ENCODE data around the gene ARMH4.
A peak's percentile ranks its signal among the peaks of the same experiment; 100 is the strongest.

Gene ARMH4, protein sequence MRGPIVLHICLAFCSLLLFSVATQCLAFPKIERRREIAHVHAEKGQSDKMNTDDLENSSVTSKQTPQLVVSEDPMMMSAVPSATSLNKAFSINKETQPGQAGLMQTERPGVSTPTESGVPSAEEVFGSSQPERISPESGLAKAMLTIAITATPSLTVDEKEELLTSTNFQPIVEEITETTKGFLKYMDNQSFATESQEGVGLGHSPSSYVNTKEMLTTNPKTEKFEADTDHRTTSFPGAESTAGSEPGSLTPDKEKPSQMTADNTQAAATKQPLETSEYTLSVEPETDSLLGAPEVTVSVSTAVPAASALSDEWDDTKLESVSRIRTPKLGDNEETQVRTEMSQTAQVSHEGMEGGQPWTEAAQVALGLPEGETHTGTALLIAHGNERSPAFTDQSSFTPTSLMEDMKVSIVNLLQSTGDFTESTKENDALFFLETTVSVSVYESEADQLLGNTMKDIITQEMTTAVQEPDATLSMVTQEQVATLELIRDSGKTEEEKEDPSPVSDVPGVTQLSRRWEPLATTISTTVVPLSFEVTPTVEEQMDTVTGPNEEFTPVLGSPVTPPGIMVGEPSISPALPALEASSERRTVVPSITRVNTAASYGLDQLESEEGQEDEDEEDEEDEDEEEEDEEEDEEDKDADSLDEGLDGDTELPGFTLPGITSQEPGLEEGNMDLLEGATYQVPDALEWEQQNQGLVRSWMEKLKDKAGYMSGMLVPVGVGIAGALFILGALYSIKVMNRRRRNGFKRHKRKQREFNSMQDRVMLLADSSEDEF

DNA sequence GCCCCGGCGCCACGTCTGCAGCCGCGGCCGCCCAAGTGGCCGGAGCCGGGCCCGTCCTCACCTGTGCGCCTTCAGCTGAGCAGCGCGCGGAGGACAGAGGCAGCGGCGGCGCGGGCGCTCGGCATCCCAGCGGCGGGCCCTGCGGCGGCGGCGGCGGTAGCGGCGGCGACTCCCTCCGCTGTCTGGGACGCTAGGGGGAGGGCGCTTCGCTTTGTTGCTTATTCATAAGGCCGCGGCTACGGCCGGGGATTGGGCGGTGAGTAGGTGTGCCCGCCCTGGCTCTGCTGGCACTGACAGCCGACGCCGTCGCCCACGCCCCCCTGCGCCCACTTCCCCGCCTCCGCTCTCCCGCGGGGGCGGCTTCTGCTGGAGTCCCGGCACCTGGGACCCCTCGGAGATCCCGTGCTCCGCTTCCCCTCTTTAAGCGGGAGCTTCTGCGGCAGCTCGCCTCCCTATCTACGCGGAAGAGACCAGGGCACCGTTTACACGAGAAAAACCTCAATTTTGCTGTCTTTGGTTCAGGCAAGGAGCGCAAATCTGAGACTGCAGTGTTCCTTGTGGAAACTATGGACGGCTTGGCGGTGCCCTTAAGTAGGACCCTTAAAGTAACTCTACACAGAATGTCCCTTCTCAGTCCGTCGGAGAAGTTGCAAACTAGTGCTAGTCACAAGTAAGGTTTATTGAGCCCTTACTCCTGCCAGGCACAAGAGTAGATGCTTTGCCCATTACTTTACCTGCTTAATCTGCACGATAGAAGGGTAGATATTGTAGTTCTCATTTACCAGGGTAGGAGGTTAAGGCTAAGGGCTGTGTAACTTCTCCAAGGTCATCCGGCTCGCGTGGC lies at the start of gene ARMH4:
TSS of gene ARMH4 (minus strand) at position 200 of the 844 bp plus-strand sequence. CDS start 12,855 bp downstream, outside the sequence.
- DNase-seq: peak; percentile 26 to 28

- no peak for DNase-seq
Measured at GRCh38 chr14:58200846-58201245, 48.8 kb upstream of the ARMH4 start.

- DNase-seq: peak in 1 of 2 donors; percentile 34
Measured at GRCh38 chr14:58200480-58200841, 48.4 kb upstream of the ARMH4 start.

DNA sequence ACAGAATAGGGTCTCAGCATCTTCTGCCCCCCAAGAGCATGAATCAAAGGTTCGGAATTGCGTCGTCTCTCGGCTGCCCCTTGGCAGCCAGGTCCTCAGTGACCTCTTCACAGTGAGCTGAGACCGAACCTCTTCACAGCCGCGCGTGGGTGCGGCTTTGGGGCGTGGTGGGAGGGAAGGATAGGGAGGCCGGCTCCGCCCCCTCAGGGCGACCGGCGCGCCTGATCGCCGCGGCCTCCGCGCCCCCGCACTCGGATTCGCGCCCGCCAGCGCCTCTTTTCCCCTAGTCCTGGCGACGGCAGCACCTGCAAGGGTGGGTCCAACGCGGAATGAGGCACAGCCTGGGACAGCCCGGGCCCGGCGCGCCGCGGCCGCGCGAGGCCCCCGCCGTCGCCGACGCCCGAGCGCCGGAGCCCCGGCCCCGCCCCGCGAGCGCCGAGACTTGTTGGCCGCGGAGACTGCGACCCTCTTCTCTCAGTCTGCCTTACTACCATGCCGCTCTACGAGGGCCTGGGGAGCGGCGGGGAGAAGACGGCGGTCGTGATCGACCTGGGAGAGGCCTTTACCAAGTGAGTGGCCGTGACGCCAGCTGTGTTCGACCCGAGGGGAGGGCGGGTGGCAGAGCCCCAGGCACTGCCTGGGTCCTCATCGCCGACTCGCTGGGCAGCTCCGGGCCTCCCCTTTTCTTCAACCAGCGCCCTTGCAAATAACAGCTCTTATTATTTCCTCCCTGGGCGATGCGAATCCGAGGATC lies 47.9 kb upstream of the ARMH4 start, which contains the start of gene ACTR10:
TSS of gene ACTR10 (plus strand) at position 424 of the 754 bp plus-strand sequence. CDS start at position 493, 69 bp downstream.
- peak; percentile 67 to 86 for DNase-seq

DNA sequence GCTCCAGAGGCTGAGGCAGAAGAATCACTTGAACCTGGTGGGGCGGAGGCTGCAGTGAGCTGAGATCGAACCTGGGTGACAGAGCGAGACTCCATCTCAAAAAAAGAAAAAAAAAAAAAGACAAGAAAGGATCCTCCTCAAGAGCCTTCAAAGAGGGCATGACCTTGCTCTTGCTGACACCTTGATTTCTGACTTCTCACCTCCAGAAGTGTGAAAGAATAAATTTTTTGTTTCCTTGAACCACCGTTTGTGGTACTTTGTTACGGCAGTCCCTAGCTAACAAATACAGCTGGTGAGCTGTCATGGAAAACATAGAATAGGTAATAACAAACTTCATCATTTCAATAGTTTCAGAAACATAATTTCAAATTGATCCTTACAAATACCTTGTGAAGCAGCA lies 46.1 kb upstream of the ARMH4 start:
- no peak for DNase-seq

DNA sequence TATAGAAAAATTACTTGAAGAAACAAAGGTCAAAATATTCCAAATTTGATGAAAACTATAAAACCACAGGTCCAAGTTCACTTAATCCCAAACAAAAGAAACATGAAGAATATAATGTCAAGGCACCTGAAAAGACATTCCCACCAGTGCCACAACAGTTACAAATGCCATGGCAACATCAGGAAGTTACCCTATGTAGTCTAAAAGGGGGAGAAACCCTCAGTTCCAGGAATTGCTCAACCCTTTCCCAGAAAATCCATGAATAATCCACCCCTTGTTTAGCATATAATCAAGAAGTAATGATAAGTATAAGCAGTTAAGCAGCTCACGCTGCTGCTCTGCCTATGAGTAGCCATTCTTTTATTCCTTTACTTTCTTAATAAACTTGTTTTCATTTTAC lies 44.2 kb upstream of the ARMH4 start:
- DNase-seq: no peak

DNA sequence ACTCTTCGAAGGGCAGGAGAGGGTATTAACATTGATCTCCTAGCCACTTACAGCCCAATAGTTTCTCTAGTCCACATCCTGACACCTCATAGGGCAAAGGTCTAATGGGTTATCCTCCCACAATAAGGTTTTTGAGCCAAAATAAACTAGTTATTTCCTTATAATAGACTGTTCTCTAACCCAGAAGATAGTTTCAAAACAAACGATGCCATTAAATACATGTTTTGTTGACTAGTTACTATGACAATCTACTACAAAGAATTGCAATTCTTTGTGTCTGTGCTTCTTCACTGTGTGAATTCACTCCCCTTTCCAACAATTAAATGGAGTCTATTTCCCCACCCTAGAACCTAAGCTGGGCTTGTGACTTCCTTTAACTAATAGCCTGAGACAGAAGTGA lies 41.5 kb upstream of the ARMH4 start:
- DNase-seq: no peak

DNA sequence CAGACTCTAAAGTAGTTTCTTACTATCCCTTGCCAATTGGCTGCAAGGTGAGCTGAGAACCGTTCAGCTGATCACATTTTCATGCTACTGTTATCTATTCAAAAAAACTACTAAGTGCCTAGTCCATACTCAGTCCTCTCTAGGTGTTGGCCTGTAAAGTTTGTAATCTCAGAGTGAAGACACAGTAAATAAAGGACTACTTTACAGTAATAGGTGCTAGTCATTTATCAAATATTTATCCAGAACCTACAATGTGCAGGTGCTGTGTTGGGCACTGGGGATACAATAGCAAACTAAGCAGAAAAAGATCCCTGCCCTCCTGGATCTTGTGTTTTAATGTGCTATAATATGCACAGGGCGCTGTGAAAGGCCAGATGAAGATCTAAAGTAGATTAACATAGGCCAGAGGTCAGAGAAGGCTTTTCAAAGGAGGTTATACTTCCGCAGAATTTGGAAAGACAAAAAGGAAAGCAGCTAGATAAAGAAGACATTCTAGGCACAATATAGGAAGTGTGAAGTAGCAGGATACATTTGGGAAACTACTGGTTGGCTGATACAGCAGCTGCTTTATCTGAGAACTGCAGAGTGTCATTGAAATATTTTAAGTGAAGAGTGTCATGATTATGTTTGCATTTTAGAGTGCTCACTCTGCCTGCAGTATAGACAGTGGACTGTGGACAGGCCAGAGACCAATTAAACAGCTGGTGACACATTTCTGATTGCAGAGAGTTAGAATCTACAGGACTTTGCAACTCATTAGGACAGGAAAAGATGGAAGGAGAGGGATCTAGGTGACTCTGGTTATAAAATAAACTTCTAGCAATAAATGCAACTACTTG lies 40.0 kb upstream of the ARMH4 start:
- DNase-seq: no peak

- no peak for DNase-seq
Measured at GRCh38 chr14:58189176-58189575, 37.2 kb upstream of the ARMH4 start.

DNA sequence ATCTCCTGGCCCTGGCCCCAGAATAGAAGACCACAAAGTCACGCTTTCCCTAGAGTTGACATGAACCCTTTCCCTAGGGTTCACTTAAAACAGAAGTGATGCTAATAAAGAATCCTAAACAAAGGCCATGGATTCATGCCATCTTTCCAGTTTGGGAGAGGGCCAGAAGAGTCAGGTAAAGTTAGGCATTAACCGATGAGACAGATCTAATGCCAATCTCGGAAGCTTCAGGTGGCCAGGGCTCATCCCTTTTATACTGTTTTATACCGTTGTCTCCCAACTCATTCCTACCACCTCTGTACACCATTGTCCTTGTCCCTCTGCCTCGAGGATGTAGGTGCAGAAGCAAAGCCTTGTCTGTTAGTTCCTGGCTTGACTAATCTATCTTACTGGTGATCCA lies 25.1 kb upstream of the ARMH4 start:
- no peak for DNase-seq

DNA sequence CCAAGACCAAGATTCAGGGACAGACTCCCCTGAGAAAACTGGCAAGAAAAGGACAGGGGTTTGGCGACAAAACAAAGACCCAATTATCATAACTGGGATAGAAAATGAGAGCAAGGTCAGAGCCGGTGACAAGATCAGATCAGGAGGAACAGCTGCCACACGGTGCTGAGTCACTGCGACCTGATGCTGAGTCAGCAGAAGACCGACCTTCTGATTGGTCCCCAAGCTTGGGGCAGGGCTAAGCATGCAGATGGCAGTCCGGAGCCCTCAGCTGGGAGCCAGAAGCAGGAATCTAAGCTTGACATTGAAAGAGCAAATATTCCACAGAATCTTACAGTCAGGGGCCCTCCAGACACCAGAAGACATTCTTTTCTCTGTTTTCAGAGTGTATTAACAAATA lies 19.1 kb upstream of the ARMH4 start:
- DNase-seq: no peak

DNA sequence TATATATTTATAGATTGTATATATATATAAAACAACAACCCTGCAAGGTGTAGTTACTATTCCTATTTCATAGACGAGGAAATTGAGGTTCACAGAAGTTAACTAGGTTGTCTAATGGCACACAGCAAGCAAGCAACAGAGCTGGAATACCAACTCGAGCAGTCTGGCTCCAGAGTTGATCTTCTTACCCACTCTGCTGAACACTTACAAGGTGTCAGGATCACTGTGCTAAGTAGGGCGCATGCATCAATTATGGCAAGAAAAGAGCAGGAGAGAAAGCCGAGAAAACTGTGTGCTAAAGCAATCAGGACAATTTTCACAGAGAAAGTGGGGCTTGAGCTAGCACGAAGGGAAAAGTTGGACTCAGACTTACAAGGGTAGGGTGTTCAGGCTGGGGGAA lies 15.9 kb upstream of the ARMH4 start:
- no peak for DNase-seq

DNA sequence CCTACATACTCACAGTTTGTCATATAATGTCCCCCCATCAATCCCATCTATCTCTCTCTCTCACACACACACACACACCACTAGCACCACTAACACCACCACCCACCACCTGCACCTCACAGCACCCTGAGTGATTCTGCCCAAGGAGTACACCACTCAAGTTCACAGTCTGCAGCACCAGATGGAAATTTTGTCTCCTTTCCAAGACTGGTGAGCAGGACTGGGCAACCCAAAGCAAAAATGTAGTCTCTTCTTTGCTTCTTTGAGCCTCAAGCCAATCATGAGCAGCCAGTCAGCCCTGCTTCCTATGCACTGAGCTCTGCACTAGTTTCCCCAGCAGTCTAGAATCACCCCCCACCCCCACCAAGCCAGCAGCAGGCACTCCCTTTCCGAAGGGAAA lies 15.0 kb upstream of the ARMH4 start:
- no peak for DNase-seq

DNA sequence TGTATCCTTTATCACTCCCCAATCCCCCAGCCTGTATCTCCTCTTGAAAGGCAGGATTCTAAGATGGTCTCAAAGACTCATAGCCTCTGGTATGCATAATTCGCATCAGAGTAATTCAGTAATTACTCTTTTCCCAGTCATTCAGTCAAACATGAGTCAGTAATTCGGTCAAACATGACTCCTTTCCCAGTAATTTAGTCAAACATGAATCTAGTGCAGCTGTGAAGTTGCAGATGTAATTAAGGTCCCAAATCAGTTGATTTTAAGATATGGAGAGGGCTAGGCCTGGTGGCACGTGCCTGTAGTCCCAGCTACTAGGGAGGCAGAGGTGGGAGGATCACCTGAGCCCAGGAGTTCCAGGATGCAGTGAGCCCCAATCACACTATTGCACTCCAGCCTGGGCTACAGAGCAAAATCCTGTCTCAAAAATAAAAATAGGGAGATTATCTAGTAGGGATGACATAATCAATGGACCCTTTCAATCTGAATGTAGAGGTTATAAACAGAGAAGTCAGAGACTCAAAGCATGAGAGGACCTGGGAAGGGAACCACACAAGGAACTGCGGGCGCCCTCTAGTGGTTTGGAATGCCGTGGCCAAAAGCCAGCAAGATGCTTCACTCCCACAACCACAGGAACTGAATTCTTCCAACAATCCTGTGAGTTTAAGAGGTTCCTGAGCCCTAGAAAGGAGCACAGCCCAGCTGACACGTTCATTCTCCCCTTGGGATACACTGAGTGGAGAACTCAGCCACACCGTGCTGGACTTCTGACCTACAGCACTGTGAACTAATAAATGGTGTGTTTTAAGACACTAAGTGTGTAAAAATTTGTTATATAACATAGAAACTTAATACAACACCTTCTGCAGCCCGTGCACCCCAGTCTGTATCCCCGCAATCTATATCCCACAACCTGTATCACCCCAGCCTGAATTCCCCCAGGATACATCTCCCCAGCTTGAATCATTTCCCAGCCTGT lies 14.3 kb upstream of the ARMH4 start:
- DNase-seq: peak; percentile 39 to 48

DNA sequence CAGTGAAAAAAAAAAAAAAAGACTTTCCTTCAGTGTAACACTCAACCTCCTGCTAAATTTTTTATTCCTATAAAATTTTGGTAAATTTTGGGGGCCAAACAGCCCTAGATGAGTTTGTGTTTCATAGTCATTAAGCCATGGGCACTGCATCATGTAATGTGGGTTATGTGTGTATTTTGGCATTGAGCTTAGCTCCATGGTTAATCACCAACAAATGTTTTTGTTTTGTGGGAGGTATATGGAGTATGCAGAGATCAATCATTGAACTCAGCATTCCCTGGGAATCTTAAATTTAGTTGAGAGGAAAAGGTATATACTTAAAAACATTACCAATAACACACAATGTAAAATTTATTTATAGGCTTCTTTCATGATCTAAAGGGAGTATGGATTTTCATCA lies 8.5 kb upstream of the ARMH4 start:
- DNase-seq: no peak

- no peak for DNase-seq
Measured at GRCh38 chr14:58151133-58152013, 640 bp downstream of the ARMH4 start.

- DNase-seq: no peak
Measured at GRCh38 chr14:58150243-58150805, 1.7 kb downstream of the ARMH4 start.

DNA sequence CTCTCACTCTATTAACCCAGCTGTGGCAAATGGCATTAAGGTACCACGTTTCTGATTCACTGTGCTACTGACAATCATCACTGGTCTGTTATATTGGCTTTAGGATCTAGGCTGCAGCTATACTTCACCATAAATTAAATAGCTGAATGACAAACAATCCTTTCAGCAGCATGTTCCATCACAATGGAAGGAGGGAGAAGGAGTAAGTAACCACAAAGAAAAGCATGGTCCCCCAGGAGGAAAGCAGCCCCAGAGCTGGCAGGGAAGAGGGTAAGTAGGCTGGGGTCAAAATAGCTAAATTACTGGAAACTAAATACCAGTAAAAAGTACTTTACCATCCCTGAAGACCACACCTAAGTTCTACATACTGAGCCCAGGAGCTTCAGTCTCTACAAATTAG lies 2.8 kb downstream of the ARMH4 start:
- no peak for DNase-seq

- no peak for DNase-seq
Measured at GRCh38 chr14:58146399-58146798, 5.6 kb downstream of the ARMH4 start.
